Small intestine (tissue), 7 donors: ENCODE results near the gene GUK1. TPM values are rescaled to one million over a fixed set of nuclear protein-coding genes. Genes with fewer than 3 reads are reported as not detected.

ENCODE experiments used
- DNase-seq, 2 donors: peaks; one replicate each; pipeline versions ENCODE4 v3.0.0 to v3.0.0-alpha.2; 2013
- FAIRE-seq: peaks from 2 replicates; lab custom pipeline; 2012; peaks lifted over from hg19 to GRCh38; lab: Jason Lieb, UNC
- H3K27ac ChIP-seq, 3 donors: one replicate each; pipeline ENCODE4 v1.5.1; 2013; ENCODE audit warnings: low read length in 2 of 3, mild to moderate bottlenecking in 2 of 3, control low read depth in 1 of 3, inconsistent platforms in 1 of 3, low read depth in 1 of 3, moderate library complexity in 1 of 3
- H3K27me3 ChIP-seq, 3 donors: one replicate each; pipeline ENCODE4 v1.6.1; 2013; ENCODE audit warnings: low read length in 3 of 3, inconsistent platforms in 1 of 3; ENCODE audit not compliant: control insufficient read depth in 3 of 3, insufficient read depth in 3 of 3
- H3K36me3 ChIP-seq, 3 donors: one replicate each; pipeline ENCODE4 v1.6.1; 2013; ENCODE audit warnings: low read length in 3 of 3, inconsistent platforms in 1 of 3, low read depth in 1 of 3, mild to moderate bottlenecking in 1 of 3, moderate library complexity in 1 of 3; ENCODE audit not compliant: control insufficient read depth in 3 of 3, insufficient read depth in 2 of 3
- H3K4me1 ChIP-seq, 3 donors: one replicate each; pipeline ENCODE4 v1.6.1; 2013; ENCODE audit warnings: low read length in 2 of 3, inconsistent platforms in 1 of 3, low read depth in 1 of 3, mild to moderate bottlenecking in 1 of 3, moderate library complexity in 1 of 3; ENCODE audit not compliant: control insufficient read depth in 3 of 3, insufficient read depth in 2 of 3
- H3K4me3 ChIP-seq, 3 donors: one replicate each; pipeline ENCODE4 v1.5.1; 2013; ENCODE audit warnings: low read length in 3 of 3, control low read depth in 1 of 3, inconsistent platforms in 1 of 3, low read depth in 1 of 3, mild to moderate bottlenecking in 1 of 3, moderate library complexity in 1 of 3
- H3K9me3 ChIP-seq, 2 donors: one replicate each; pipeline ENCODE4 v1.6.1; 2013; ENCODE audit warnings: low read depth in 1 of 2, low read length in 1 of 2; ENCODE audit not compliant: control insufficient read depth in 2 of 2, insufficient read depth in 1 of 2
- WGBS, 3 donors: extraction: QIAGEN DNeasy Blood & Tissue Kit; methylation state at CpG; one replicate each; pipeline ENCODE4 v1.1.7; 2013; 5-methylcytosine and 5-hydroxymethylcytosine counted together
- polyA plus RNA-seq, 4 donors: library from polyadenylated mRNA; stranded (reverse) in 3 of 4; unstranded in 1 of 4; fragments of 200-250 nt in 3 of 4; fragments of 120-200 nt in 1 of 4; gene quantifications; one replicate each; pipeline versions ENCODE4 v1.2.1 to v1.2.3, GENCODE V29; 2013
- donor health status: healthy with polysubstance abuse.
- donor health status: control.
- donor health status: control.
- donor health status: Bipolar disorder and iron deficiency.
- donor health status: healthy.

The GUK1 gene
- polyA plus RNA-seq, 4 donors, result 183 to 595 (median 460) TPM

DNA sequence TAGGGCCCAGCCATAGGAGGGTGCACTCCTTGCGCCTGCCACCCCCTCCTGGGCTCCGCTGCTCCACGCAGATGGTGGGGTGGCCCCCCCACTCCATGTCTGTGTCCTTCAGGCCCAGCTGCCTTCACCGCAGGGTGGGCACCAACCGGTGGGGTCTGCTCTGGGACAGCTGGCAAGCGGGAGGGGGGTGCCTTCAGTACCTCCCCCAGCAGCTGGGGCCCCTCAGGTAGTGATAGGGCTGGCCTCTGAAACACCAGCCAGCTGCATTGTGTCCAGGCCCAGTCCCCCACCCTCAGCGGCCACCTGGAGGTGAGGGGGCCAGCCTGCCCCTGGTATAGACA lies 10.0 kb downstream of the GUK1 start:
- FAIRE-seq, result no peak
- DNase-seq, result no peak
- no peaks in the 10 kb centered on the region for H3K27me3 ChIP-seq
- H3K4me3 ChIP-seq, result peak overlapping the region in 1 of 3 donors; percentile 43
- 71 to 83% (median 80%) methylated on average over 7 of the region's 7 CpGs for WGBS, 3 donors
- H3K36me3 ChIP-seq, result peaks cover 4 to 82% (median 7%) of the 10 kb centered on the region in 3 donors
- H3K9me3 ChIP-seq, result no peaks in the 10 kb centered on the region
- peaks cover 0 to 63% (median 0%) of the 10 kb centered on the region in 3 donors for H3K4me1 ChIP-seq
- H3K27ac ChIP-seq, result peak overlapping the region; percentile 14 to 96 (median 72)

GRCh38 chr1:228150461-228151179 lies 10.5 kb downstream of the GUK1 start:
- peaks cover 0 to 58% (median 0%) of the 10 kb centered on the region in 3 donors for H3K4me1 ChIP-seq
- H3K27ac ChIP-seq, result peak overlapping the region in 2 of 3 donors; percentile 72 to 96
- DNase-seq (peak in 1 of 2 donors; percentile 78), FAIRE-seq (no peak)
- H3K9me3 ChIP-seq, result no peaks in the 10 kb centered on the region
- H3K4me3 ChIP-seq, result peak overlapping the region in 1 of 3 donors; percentile 43
- no peaks in the 10 kb centered on the region for H3K27me3 ChIP-seq
- peaks cover 4 to 76% (median 7%) of the 10 kb centered on the region in 3 donors for H3K36me3 ChIP-seq
- WGBS, 3 donors, result 48 to 70% (median 58%) methylated on average over 14 to 17 of the region's 17 CpGs

DNA sequence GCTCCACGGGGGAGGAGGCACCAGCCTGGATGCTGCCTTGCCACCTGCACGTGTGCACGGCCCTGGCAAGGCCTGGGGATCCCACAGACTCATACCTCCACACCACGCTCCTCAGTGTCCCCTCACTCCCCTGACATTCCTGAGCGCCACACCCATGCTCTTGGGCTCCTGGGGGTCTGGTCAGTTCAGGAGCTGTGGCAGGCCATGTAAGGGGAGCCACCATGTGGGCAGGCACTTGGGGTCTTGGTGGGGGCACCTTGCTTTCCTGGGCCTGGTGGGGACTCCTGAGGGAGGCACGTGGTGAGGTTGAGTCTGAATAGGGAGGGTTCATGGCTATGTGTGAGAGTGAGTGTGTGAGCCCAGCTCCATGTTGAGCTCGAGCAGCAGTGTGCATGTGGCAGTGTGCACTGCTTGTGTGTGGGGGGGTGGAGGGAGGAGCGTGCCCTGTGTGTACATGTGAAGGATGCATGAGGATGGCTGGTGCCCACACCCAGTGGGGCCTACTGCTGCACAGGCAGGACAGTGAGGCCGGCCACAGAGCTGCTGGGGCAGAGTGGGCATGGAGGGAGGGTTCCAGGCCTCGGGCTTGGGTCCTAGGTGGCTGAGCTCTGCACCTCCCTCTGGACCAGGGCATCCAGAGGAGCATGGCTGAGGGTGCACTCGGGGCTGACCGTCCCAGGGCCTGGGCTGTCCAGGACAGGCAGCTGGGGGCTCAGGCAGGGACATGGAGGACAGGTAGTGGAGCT lies 11.3 kb downstream of the GUK1 start:
- H3K27me3 ChIP-seq, result no peaks in the 10 kb centered on the region
- DNase-seq (no peak), FAIRE-seq (no peak)
- H3K27ac ChIP-seq, result peak overlapping the region in 2 of 3 donors; percentile 72 to 96
- H3K4me1 ChIP-seq, result peaks cover 0 to 52% (median 0%) of the 10 kb centered on the region in 3 donors
- H3K36me3 ChIP-seq, result peaks cover 4 to 69% (median 7%) of the 10 kb centered on the region in 3 donors
- no peaks in the 10 kb centered on the region for H3K9me3 ChIP-seq
- 68 to 75% (median 71%) methylated on average over 11 to 12 of the region's 12 CpGs for WGBS, 3 donors
- H3K4me3 ChIP-seq, result peak overlapping the region in 1 of 3 donors; percentile 43

DNA sequence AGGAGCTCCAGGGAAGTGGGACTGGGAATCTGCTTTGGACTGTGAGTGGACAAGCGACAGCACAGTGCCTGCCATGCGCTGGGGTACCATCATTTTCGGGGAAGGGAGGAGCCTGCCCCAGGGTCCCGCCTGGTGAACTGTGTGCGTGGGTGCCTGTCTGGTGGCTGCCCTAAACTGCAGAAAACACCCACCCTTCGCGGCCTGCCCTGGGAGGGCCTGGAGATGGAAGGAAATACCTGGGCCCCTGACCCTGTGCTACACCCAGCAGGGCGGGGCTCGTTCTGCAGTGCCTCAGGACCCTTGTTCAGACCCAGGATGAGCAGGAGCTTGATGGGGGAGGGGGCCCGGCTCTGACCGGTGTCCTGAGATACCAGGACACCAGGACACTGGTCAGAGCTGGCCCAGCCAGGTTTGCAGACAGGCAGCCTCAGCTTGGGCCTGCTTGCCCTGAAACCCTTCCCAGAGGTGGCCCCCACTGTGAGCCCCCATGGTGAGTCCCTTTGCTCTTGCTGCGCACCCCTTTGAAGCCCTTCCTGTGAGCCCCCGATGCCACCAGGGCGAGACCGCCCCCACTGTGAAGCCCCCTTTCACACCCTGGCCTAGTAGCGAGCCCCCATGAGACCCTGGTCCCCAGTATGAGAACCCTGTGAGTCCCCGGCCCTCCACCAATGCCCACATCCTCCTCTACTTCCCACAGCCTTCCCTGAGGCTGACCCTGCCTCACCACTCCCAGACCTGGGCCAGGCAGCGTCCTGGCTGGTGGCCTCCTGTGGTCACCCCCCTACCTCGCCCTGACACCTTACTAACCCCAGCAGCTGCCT lies 12.2 kb downstream of the GUK1 start:
- H3K4me1 ChIP-seq, result peaks cover 0 to 48% (median 0%) of the 10 kb centered on the region in 3 donors
- FAIRE-seq (no peak), DNase-seq (no peak)
- H3K9me3 ChIP-seq, result no peaks in the 10 kb centered on the region
- 87 to 90% (median 88%) methylated on average over 18 to 19 of the region's 19 CpGs for whole genome bisulfite sequencing, 3 donors
- peaks cover 4 to 60% (median 7%) of the 10 kb centered on the region in 3 donors for H3K36me3 ChIP-seq
- peaks cover 0 to 4% (median 0%) of the 10 kb centered on the region in 3 donors for H3K27me3 ChIP-seq
- peak overlapping the region in 1 of 3 donors; percentile 96 for H3K27ac ChIP-seq
- H3K4me3 ChIP-seq, result no peak overlapping the region

DNA sequence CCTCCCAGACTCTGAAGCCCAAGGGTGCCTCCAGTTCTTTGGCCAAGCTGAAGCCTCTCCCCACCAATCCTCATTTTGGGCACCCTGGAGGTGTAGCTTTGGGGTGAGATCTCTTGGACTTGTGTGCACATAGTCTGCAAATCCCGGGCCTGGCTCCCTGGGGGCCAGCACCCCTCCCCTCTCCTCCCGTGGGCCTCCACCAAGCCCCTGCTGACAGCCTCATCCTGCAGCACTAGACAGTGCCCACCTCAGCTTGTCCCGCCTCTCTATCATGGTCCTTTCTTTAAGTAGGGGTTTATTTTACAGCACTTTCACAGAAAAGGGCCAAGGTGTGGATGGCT lies 12.8 kb downstream of the GUK1 start:
- no peaks in the 10 kb centered on the region for H3K9me3 ChIP-seq
- no peak overlapping the region for H3K27ac ChIP-seq
- H3K27me3 ChIP-seq, result peaks cover 0 to 9% (median 0%) of the 10 kb centered on the region in 3 donors
- peaks cover 0 to 48% (median 0%) of the 10 kb centered on the region in 3 donors for H3K4me1 ChIP-seq
- WGBS, 3 donors, result 64 to 83% (median 78%) methylated on average over 3 of the region's 3 CpGs
- no peak overlapping the region for H3K4me3 ChIP-seq
- FAIRE-seq (no peak), DNase-seq (no peak)
- peaks cover 3 to 54% (median 4%) of the 10 kb centered on the region in 3 donors for H3K36me3 ChIP-seq

DNA sequence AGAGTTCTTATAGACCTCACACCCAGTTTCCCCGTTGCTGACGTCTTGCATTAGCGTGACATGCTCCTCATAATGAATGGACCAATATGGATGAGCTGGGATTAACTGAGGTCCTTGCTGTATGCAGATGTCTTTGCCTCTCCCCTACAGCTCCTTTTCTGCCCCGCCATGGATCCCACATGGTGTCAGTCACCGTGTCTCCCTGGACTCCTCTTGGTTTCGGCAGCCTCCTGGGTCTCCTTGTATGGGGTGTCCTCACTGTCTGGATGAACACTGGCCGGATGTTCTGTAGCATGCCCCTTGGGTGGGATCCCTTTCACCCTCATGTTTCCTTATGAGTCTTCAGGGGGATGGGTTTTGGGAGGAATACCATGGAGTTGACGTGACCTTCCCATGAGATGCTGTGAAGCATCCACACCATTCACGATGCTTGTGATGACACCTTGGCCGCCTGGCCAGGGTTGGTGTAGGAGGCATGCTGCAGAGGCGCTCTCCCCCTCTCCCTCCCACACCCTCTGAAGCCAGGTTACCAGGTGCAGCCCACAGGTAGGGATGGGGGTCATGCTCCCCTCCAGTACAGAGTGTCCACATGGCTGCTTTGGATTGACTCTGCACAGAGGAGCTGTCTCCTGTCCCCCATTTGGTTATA lies 14.1 kb downstream of the GUK1 start:
- Histone ChIP-seq H3K27ac (no peak overlapping the region), H3K4me1 (peaks cover 0 to 39% (median 0%) of the 10 kb centered on the region in 3 donors), H3K36me3 (peaks cover 0 to 41% (median 0%) of the 10 kb centered on the region in 3 donors), H3K4me3 (no peak overlapping the region), H3K9me3 (no peaks in the 10 kb centered on the region), H3K27me3 (peaks cover 0 to 19% (median 4%) of the 10 kb centered on the region in 3 donors)
- WGBS, 3 donors, result 89 to 94% (median 92%) methylated on average over 11 of the region's 11 CpGs
- FAIRE-seq (no peak), DNase-seq (no peak)

DNA sequence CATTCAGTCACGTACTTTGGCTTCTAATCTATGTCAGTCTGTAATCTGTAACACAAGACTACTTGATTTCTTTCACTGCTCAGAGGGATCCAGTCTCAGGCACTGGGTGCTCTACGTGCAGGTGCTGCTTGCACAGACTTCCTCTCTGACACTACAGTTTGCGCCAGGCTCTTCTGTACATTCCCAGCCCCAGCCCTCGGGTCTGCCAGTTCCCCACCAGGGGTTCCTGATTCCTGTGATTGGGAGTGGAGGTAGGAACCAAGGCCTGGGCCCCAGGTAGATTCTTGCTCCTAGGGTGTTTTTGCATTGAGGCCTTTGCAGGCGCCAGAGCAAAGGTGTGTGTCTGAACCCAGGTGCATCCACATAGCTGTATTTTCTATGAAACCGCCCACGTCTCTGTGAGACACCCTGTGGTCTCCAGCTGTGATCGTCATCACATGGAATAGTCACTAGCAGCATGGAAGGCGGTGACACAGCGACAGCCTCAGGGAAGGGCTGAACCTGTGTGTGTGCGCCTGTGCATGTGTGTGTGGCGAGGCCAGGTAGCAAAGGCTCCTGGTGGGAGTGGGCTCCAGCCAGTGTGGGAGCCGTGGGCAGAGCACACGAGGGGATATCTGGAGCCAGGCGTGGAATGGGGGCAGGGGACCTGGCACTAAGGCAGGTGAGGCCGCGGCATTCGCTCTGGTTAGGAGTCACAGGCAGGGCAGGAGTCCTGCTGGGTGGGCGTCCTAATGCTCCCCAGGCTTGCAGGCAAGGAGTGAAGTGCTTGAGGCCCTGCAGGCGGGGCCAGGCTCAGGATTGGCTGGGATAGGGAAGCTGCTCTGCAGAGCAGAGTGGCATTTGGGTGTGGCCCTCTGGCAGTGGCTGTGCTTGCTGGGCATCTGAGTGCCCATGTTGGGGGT lies 14.8 kb downstream of the GUK1 start:
- WGBS, 3 donors, result 78 to 80% (median 79%) methylated on average over 18 to 20 of the region's 20 CpGs
- Histone ChIP-seq H3K36me3 (peaks cover 0 to 33% (median 0%) of the 10 kb centered on the region in 3 donors), H3K27ac (no peak overlapping the region), H3K4me1 (peaks cover 0 to 31% (median 0%) of the 10 kb centered on the region in 3 donors), H3K9me3 (no peaks in the 10 kb centered on the region), H3K27me3 (peaks cover 0 to 26% (median 4%) of the 10 kb centered on the region in 3 donors), H3K4me3 (no peak overlapping the region)
- no peak for FAIRE-seq
- no peak for DNase-seq
